LNCaP clone FGC (cell line): Measurements from ENCODE around the gene RAP1GAP2.

Source experiments
- DNase-seq: peaks from one replicate; pipeline ENCODE4 v3.0.0-alpha.2; 2011; ENCODE audit warnings: low read depth
- H3K4me3 ChIP-seq: 2 replicates; pipeline ENCODE4 v1.5.1; 2011; ENCODE audit warnings: mild to moderate bottlenecking, low read depth, low read length, control low read depth
- TF ChIP-seq, protein P1 (sequence below): IDR thresholded peaks from 2 replicates; pipeline ENCODE4 v1.5.1; 2012; ENCODE audit warnings: mild to moderate bottlenecking; ENCODE audit not compliant: control insufficient read depth, insufficient read depth; ENCODE audit errors: extremely low read depth

The RAP1GAP2 gene

DNA sequence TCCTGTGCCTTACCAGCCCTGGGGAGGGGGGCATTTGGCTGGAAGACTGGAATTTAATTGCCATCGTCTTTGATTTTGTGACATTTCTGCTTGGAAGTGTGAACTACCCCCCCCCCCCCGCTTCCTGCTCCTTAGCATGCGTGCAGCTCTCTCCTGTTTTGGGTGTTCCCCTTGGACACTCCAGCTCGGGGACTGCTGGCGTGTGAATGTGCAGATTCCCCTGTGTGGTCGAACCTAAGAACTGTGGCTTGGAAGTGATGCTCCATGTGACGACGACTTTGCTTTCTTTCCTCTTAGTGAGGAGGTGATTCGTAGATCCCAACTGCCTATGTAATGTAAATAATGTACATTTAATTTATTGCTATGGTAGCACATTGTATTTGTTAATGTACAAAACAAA, 241.0 kb downstream of the RAP1GAP2 start:
- TF ChIP-seq, protein P1, sequence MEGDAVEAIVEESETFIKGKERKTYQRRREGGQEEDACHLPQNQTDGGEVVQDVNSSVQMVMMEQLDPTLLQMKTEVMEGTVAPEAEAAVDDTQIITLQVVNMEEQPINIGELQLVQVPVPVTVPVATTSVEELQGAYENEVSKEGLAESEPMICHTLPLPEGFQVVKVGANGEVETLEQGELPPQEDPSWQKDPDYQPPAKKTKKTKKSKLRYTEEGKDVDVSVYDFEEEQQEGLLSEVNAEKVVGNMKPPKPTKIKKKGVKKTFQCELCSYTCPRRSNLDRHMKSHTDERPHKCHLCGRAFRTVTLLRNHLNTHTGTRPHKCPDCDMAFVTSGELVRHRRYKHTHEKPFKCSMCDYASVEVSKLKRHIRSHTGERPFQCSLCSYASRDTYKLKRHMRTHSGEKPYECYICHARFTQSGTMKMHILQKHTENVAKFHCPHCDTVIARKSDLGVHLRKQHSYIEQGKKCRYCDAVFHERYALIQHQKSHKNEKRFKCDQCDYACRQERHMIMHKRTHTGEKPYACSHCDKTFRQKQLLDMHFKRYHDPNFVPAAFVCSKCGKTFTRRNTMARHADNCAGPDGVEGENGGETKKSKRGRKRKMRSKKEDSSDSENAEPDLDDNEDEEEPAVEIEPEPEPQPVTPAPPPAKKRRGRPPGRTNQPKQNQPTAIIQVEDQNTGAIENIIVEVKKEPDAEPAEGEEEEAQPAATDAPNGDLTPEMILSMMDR, result no peak
- no peak for DNase-seq
- H3K4me3 ChIP-seq, result no peak overlapping the region

DNA sequence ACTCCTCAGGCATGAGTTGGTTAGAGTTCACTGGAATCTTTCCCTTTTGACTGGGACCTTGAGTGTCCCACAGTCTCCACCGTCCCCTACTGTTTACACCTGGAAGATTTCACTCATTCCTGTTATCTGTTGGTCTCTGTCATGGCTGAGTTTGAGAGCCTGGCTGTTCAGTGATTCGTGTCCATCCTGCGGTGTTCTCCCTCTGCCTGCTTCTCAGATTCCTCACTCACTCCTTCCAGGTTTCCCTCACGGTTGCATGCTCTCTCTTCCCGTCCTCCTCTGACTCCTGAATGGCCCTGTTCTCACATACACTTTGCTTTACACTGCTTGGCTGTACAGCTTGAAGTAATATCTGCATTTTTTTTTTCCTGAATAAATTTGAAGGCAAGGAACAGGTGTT, 242.7 kb downstream of the RAP1GAP2 start:
- TF ChIP-seq, protein P1, result no peak
- no peak overlapping the region for H3K4me3 ChIP-seq
- no peak for DNase-seq

DNA sequence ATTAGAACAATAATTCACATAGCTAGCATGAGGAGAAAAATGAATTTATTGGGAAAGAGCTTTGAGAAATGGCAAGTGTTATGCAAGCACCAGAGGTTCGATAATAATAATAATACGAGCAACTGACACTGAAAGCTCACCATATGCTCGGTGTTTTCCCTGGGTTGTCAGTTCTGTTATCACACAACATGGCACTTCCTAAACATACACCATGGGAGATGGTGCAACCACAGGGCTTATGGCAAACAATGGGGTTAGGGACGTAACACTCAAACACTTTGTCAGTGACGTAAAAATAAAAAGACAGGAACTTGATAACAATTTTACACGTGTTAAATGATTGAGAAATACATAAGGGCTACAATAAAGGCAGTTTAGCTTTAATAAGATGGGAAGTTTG, 243.5 kb downstream of the RAP1GAP2 start:
- TF ChIP-seq, protein P1, result no peak
- no peak overlapping the region for H3K4me3 ChIP-seq
- DNase-seq, result no peak

DNA sequence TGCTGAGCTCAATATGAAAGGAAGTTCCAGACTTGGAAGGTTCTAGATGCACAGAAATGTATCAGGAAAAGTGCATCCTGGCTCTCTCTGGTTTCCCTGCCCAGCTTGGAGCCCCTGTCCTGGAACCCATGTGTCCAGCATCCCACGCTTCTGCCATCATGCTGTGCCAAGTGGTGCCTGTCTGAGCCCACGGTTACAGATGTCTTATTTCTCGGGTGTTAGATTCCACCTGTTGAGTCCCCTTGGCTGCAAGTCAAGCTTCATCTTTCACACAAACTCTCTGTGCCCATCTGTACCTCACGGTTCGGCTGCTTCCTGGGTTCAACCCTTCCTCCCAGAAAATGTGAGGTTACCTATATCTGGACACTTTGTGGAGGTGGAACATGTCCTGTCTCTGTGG, 244.6 kb downstream of the RAP1GAP2 start:
- DNase-seq, result no peak
- TF ChIP-seq, protein P1, result no peak
- H3K4me3 ChIP-seq, result no peak overlapping the region

DNA sequence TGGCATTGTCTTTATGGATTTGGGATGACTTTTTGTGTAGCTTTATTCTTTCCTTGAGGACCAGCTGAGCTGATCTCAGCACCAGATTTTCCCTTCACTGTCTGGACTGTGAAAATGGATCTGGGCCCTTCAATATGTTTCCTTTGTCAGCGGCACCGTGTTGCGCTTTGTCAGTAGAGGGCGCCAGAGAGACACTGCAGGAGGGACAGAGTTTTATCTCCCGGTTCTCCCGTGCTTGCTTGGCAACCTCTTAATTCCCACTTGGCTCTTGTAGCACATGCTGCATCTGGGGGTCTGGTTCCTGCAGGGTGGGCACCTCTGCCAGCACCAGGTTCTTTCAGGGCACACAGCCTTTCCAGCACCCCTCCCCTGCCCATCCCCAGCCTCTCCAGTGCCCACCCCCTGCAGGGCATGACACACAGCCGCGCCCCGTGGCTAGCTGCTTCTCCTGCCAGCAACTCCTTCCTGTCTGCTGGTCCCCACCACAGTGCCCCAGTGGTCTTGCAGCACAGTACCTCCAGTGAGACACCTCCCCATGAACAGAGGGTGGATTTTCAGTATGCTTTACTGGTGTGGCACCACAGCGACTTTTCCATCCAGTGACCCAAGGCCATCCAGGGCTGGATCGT, 247.6 kb downstream of the RAP1GAP2 start:
- TF ChIP-seq, protein P1, result peak; percentile 34
- H3K4me3 ChIP-seq, result no peak overlapping the region
- DNase-seq, result no peak

DNA sequence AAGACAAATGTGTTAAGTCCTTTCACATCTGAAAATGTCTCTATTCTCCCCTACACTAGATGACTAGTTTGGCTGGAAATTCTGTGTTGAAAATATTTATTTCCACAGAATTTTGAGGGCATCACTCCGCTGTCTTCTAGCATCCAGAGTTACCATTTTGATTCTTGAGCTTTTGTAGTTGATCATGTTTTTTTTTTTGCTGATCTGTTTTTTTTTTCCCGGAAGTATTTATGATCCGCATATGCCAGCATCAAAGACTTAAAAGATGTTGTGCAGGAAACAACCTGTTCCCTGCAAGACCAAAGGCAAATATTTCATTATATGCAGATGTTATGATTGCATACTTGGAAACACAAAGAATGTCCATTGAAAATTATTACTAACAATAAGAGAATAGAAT, 250.5 kb downstream of the RAP1GAP2 start:
- TF ChIP-seq, protein P1, result no peak
- DNase-seq, result no peak
- no peak overlapping the region for H3K4me3 ChIP-seq
